H1 (cell line): ENCODE data around the gene CDCA3. TPM values are rescaled to one million over a fixed set of nuclear protein-coding genes. Genes with fewer than 3 reads are reported as not detected.

Experiments used
- CTCF ChIA-PET: fragments of 300-600 bp; sonication (Branson Sonifier 250); formaldehyde crosslinking; loops from one replicate; lab custom pipeline; 2021; ENCODE audit not compliant: partially characterized antibody; lab: Charles Lee
- POLR2A ChIA-PET: fragments of 300-600 bp; sonication (Branson Sonifier 250); formaldehyde crosslinking; loops from one replicate; lab custom pipeline; 2021; ENCODE audit warnings: inconsistent platforms; ENCODE audit not compliant: partially characterized antibody; lab: Charles Lee
- DNase-seq, 2 experiments: peaks; one replicate each; pipeline versions ENCODE4 v3.0.0 to v3.0.0-alpha.2; 2010 to 2022; ENCODE audit warnings: low spot score in 2 of 2, low read depth in 1 of 2, mixed read lengths in 1 of 2
- FAIRE-seq: peaks from 2 replicates; lab custom pipeline; 2011; peaks lifted over from hg19 to GRCh38; lab: Jason Lieb, UNC
- H2AFZ ChIP-seq: 2 replicates; pipeline ENCODE4 v1.8.1; 2012; ENCODE audit warnings: low read length, inconsistent platforms
- H2AK5ac ChIP-seq: 2 replicates; pipeline ENCODE4 v1.6.1; 2013; ENCODE audit warnings: low read depth, low read length
- H2BK120ac ChIP-seq: replicated peaks from 2 replicates; pipeline ENCODE3; 2013; ENCODE audit warnings: low read depth, low read length, inconsistent platforms
- H2BK12ac ChIP-seq: 2 replicates; pipeline ENCODE4 v1.6.1; 2013; ENCODE audit warnings: low read depth, low read length
- H2BK15ac ChIP-seq: 2 replicates; pipeline ENCODE4 v1.6.1; 2013; ENCODE audit warnings: low read length
- H2BK20ac ChIP-seq: 2 replicates; pipeline ENCODE4 v1.6.1; 2013; ENCODE audit warnings: low read length
- H2BK5ac ChIP-seq: 2 replicates; pipeline ENCODE4 v1.6.1; 2013; ENCODE audit warnings: low read depth, low read length
- H3K14ac ChIP-seq: 2 replicates; pipeline ENCODE4 v1.6.1; 2013; ENCODE audit warnings: inconsistent platforms; ENCODE audit not compliant: insufficient read length
- H3K18ac ChIP-seq: 2 replicates; pipeline ENCODE4 v1.6.1; 2013; ENCODE audit warnings: low read length; ENCODE audit errors: extremely low read depth
- H3K23ac ChIP-seq: 2 replicates; pipeline ENCODE4 v1.6.1; 2013; ENCODE audit warnings: inconsistent platforms; ENCODE audit not compliant: insufficient read length
- H3K23me2 ChIP-seq: 2 replicates; pipeline ENCODE4 v1.6.1; 2013; ENCODE audit warnings: low read depth, low read length
- H3K27ac ChIP-seq: 2 replicates; pipeline ENCODE4 v1.6.1; 2011; ENCODE audit warnings: low read depth, low read length, inconsistent platforms
- H3K27me3 ChIP-seq, 4 experiments: replicated peaks in 1 of 4; 1 replicate in 1 of 4; 2 replicates in 3 of 4; pipeline versions ENCODE4 v1.6.1 to v1.8.1; 2011 to 2013; ENCODE audit warnings: low read length in 3 of 4, mild to moderate bottlenecking in 3 of 4, inconsistent platforms in 2 of 4, mixed read lengths in 2 of 4, moderate library complexity in 1 of 4; ENCODE audit not compliant: control insufficient read depth in 3 of 4, insufficient read depth in 3 of 4; ENCODE audit errors: extremely low read depth in 1 of 4
- H3K36me3 ChIP-seq, 4 experiments: 2 replicates each; pipeline versions ENCODE4 v1.6.1 to v1.8.1; 2011 to 2013; ENCODE audit warnings: mild to moderate bottlenecking in 4 of 4, low read length in 3 of 4, moderate library complexity in 2 of 4, control low read depth in 1 of 4, inconsistent platforms in 1 of 4; ENCODE audit not compliant: insufficient read depth in 4 of 4, control insufficient read depth in 2 of 4
- H3K4ac ChIP-seq: replicated peaks from 2 replicates; pipeline ENCODE3; 2013; ENCODE audit warnings: low read length, low read depth, mixed read lengths, inconsistent platforms; ENCODE audit not compliant: insufficient read length
- H3K4me1 ChIP-seq, 4 experiments: replicated peaks in 1 of 4; 1 replicate in 1 of 4; 2 replicates in 3 of 4; pipeline versions ENCODE4 v1.6.1 to v1.8.1; 2011 to 2013; ENCODE audit warnings: low read length in 3 of 4, inconsistent platforms in 2 of 4, mixed read lengths in 1 of 4; ENCODE audit not compliant: insufficient read depth in 4 of 4, control insufficient read depth in 3 of 4
- H3K4me2 ChIP-seq, 2 experiments: 2 replicates each; pipeline versions ENCODE4 v1.6.1 to v1.8.1; 2011 to 2013; ENCODE audit warnings: low read depth in 2 of 2, low read length in 2 of 2, control low read depth in 1 of 2, inconsistent platforms in 1 of 2, mild to moderate bottlenecking in 1 of 2; ENCODE audit not compliant: insufficient read depth in 1 of 2
- H3K4me3 ChIP-seq, 4 experiments: fragments of 200-600, 300-600 bp in 1 of 4; sonication (generic), shearing (Covaris generic), sonication (Bioruptor Twin) in 1 of 4; 2 replicates each; pipeline versions ENCODE4 v1.5.1 to v1.8.1; 2011 to 2016; ENCODE audit warnings: low read length in 4 of 4, low read depth in 3 of 4, control low read depth in 2 of 4, inconsistent platforms in 2 of 4, mild to moderate bottlenecking in 2 of 4, mixed read lengths in 1 of 4, moderate library complexity in 1 of 4; ENCODE audit not compliant: insufficient read depth in 2 of 4; ENCODE audit errors: extremely low read depth in 1 of 4
- H3K56ac ChIP-seq: replicated peaks from 2 replicates; pipeline ENCODE3; 2013; ENCODE audit warnings: low read depth, mild to moderate bottlenecking, mixed read lengths, low read length, inconsistent platforms; ENCODE audit not compliant: insufficient read length
- H3K79me1 ChIP-seq: 2 replicates; pipeline ENCODE4 v1.6.1; 2013; ENCODE audit warnings: low read depth, low read length, control low read depth
- H3K79me2 ChIP-seq, 2 experiments: 2 replicates each; pipeline versions ENCODE4 v1.6.1 to v1.8.1; 2012 to 2013; ENCODE audit warnings: low read length in 2 of 2, mild to moderate bottlenecking in 2 of 2, inconsistent platforms in 1 of 2; ENCODE audit not compliant: insufficient read depth in 2 of 2, control insufficient read depth in 1 of 2
- H3K9ac ChIP-seq, 4 experiments: replicated peaks in 1 of 4; 1 replicate in 1 of 4; 2 replicates in 3 of 4; pipeline versions ENCODE4 v1.6.1 to v1.8.1; 2011 to 2013; ENCODE audit warnings: low read depth in 3 of 4, low read length in 3 of 4, control low read depth in 2 of 4, mild to moderate bottlenecking in 2 of 4, moderate library complexity in 2 of 4, inconsistent platforms in 1 of 4; ENCODE audit errors: extremely low read depth in 1 of 4
- H3K9me3 ChIP-seq, 2 experiments: 2 replicates each; pipeline versions ENCODE4 v1.6.1 to v1.8.1; 2012 to 2013; ENCODE audit warnings: mild to moderate bottlenecking in 2 of 2, moderate library complexity in 2 of 2, control low read depth in 1 of 2, inconsistent platforms in 1 of 2, low read depth in 1 of 2, low read length in 1 of 2, mixed read lengths in 1 of 2; ENCODE audit not compliant: insufficient read depth in 2 of 2
- H4K20me1 ChIP-seq, 2 experiments: replicated peaks in 1 of 2; 2 replicates each; pipeline versions ENCODE3 to v1.8.1; 2011 to 2013; ENCODE audit warnings: inconsistent platforms in 2 of 2, low read length in 2 of 2, mild to moderate bottlenecking in 1 of 2; ENCODE audit not compliant: insufficient read depth in 2 of 2, control insufficient read depth in 1 of 2
- H4K5ac ChIP-seq: 2 replicates; pipeline ENCODE4 v1.6.1; 2013; ENCODE audit warnings: low read length, low read depth, mixed read lengths, inconsistent platforms; ENCODE audit not compliant: insufficient read length
- H4K8ac ChIP-seq: 2 replicates; pipeline ENCODE4 v1.8.0; 2013; ENCODE audit warnings: mild to moderate bottlenecking, moderate library complexity, low read length, inconsistent platforms; ENCODE audit not compliant: insufficient read depth; ENCODE audit errors: extremely low read depth
- H4K91ac ChIP-seq: replicated peaks from 2 replicates; pipeline ENCODE3; 2013; ENCODE audit warnings: low read length, mixed read lengths, inconsistent platforms; ENCODE audit not compliant: insufficient read length
- ASH2L ChIP-seq: fragments of 200-600, 300-600 bp; sonication (generic); IDR thresholded peaks from one replicate; pipeline ENCODE4 v1.7.1; 2017; ENCODE audit warnings: low read length
- CEBPB ChIP-seq: IDR thresholded peaks from 2 replicates; pipeline ENCODE4 v1.6.1; 2012; ENCODE audit warnings: low read depth, low read length
- CHD1 ChIP-seq: IDR thresholded peaks from 2 replicates; pipeline ENCODE4 v1.6.1; 2012; ENCODE audit warnings: low read depth, low read length, improper control_type of control experiment
- POU5F1 ChIP-seq: IDR thresholded peaks from 2 replicates; pipeline ENCODE4 v1.6.1; 2011; ENCODE audit warnings: low read depth, mild to moderate bottlenecking, low read length, moderate library complexity
- RXRA ChIP-seq: IDR thresholded peaks from 2 replicates; pipeline ENCODE4 v1.6.1; 2011; ENCODE audit warnings: low read depth, mild to moderate bottlenecking, low read length, moderate library complexity; ENCODE audit not compliant: insufficient read depth
- SUZ12 ChIP-seq: fragments of 200-600 bp; sonication (generic); IDR thresholded peaks from 2 replicates; pipeline ENCODE4 v1.6.1; 2012; ENCODE audit warnings: mild to moderate bottlenecking, inconsistent platforms, low read length, moderate library complexity, mixed read lengths
- WGBS, 2 experiments: shearing (Covaris generic) in 1 of 2; methylation state at CpG; one replicate each; pipeline versions ENCODE4 v1.1.6 to v1.1.7; 2013 to 2015; ENCODE audit warnings: low lambda C conversion rate in 2 of 2, mixed read lengths in 2 of 2, inconsistent platforms in 1 of 2, low coverage in 1 of 2, missing lambda C conversion rate in 1 of 2; ENCODE audit not compliant: insufficient replicate concordance in 2 of 2, insufficient coverage in 1 of 2, insufficient read length in 1 of 2; ENCODE audit errors: extremely low coverage in 1 of 2, missing lambda C conversion rate in 1 of 2; 5-methylcytosine and 5-hydroxymethylcytosine counted together
- polyA plus RNA-seq, 7 experiments: library from polyadenylated mRNA; depleted of rRNA in 3 of 7; stranded (reverse) in 5 of 7; unstranded in 2 of 7; fragments of >200 nt in 5 of 7; fragments of 200-250 nt in 2 of 7; gene quantifications; 1 replicate in 5 of 7; 2 replicates in 1 of 7; 4 replicates in 1 of 7; pipeline versions ENCODE4 v1.2.1 to v1.2.3, GENCODE V29; 2011 to 2013; ENCODE audit warnings: missing spikeins in 2 of 7, mixed read lengths in 2 of 7
- total RNA-seq: library from RNA; stranded (reverse); fragmentation: NEBNext Ultra II Directional; extraction: Animal tissue kit (Norgen Biotek cat#: 25700); gene quantifications from 2 replicates; pipeline ENCODE4 v1.2.1, GENCODE V29; 2021

CDCA3 gene
- total and polyA plus RNA-seq, 2 of the 8 experiments (the other 6 are each of a cell fraction or from before 2014, with no cell fraction given): 47.7 to 71.2 TPM

DNA sequence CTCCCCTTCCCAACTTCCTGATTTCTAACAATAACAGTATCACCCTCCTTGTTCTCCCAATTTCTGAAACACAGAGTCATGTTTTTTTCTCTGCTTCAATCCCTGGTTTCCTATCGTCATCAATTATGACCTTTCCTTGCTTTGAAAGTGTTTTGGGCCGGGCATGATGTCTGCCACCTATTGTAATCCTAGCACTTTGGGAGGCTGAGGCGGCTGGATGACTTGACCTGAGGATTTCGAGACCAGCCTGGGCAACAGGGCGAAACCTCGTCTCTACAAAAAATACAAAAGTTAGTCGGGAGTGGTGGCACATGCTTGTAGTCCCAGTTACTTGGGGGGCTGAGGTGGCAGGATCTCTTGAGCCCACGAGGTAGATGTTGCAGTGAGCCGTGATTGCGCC, 42.0 kb downstream of the CDCA3 start:
- Histone ChIP-seq H3K9me3 (0 out of 4 replicates have a peak, but pooled peaks cover 0 to 2% of the 10 kb centered on the region in 2 experiments), H3K27ac (no peak overlapping the region), H3K9ac (no peak overlapping the region), H3K4ac (no peak overlapping the region), H3K4me2 (0 out of 4 replicates have a peak overlapping the region, but pooled peaks of 1 of the 2 experiments have one; percentile 6), H4K5ac (no peak overlapping the region), H3K14ac (no peak overlapping the region), H2BK120ac (no peak overlapping the region), H3K23ac (no peak overlapping the region), H4K91ac (no peak overlapping the region), H3K79me1 (no peaks in the 10 kb centered on the region), H2BK12ac (peak overlapping the region; percentile 95), H3K79me2 (no peaks in the 10 kb centered on the region), H4K20me1 (no peaks in the 10 kb centered on the region), H2AFZ (0 out of 2 replicates have a peak overlapping the region, but pooled peaks have one; percentile 20), H3K23me2 (no peaks in the 10 kb centered on the region; the same call in 1 of the 2 replicates), H2BK5ac (no peak overlapping the region), H3K36me3 (no peaks in the 10 kb centered on the region), H3K4me1 (peaks cover 0 to 4% (median 2%) of the 10 kb centered on the region in 4 experiments; a peak in 4 of 7 replicates), H2BK15ac (no peak overlapping the region), H2BK20ac (no peak overlapping the region), H3K18ac (0 out of 2 replicates have a peak overlapping the region, but pooled peaks have one; percentile 16), H4K8ac (no peak overlapping the region; the same call in 1 of the 2 replicates), H2AK5ac (no peak overlapping the region), H3K56ac (no peak overlapping the region), H3K4me3 (no peak overlapping the region), H3K27me3 (no peaks in the 10 kb centered on the region; a peak in 1 of 7 replicates)
- no peak for FAIRE-seq
- 78% methylated on average over 8 of the region's 10 CpGs; no CpG with 5 or more reads in 1 of the 2 experiments for WGBS, 2 experiments
- TF ChIP-seq CHD1: no peak
- no peak for TF ChIP-seq RXRA
- TF ChIP-seq SUZ12: no peak
- TF ChIP-seq ASH2L: no peak
- peak; percentile 44; the same call in 1 of the 2 replicates for TF ChIP-seq CEBPB
- no peak for TF ChIP-seq POU5F1
- POLR2A ChIA-PET: interaction anchor here (0.6 to 1.2 kb wide), 2 partner anchors 12 to 40 kb away, joined by 3 to 6 read pairs; partner anchors contain the start of gene GPR162
- CTCF ChIA-PET: interaction anchor here (2.9 to 6.4 kb wide), 2 partner anchors 16 to 31 kb away, joined by 9 to 45 read pairs; no protein-coding TSS in a partner anchor
- DNase-seq: no peak
